SK-N-DZ (cell line): ENCODE results near the gene SPOCK2.

Experiments
- DNase-seq: peaks from one replicate; pipeline ENCODE4 v3.0.0-alpha.2; 2015; ENCODE audit warnings: low spot score

Gene SPOCK2

GRCh38 chr10:72011976-72012512, 76.3 kb downstream of the SPOCK2 start:
- DNase-seq: no peak

- no peak for DNase-seq
Observed at GRCh38 chr10:72011468-72011867, 76.9 kb downstream of the SPOCK2 start.

GRCh38 chr10:72011016-72011415, 77.3 kb downstream of the SPOCK2 start:
- DNase-seq: no peak

GRCh38 chr10:72010234-72010973, 77.9 kb downstream of the SPOCK2 start:
- DNase-seq: no peak

GRCh38 chr10:72009425-72010081, 78.8 kb downstream of the SPOCK2 start:
- DNase-seq: no peak

GRCh38 chr10:72009051-72009424, 79.3 kb downstream of the SPOCK2 start:
- DNase-seq: no peak
